Ecto neural progenitor cell (in vitro differentiated cells): ENCODE results near the gene PPID.
"Not testable (repeated sequence)": the region's sequence is repeated elsewhere in the genome, so short reads cannot be mapped to it uniquely, and the experiment has no call there.

Source experiments
- DNase-seq: peaks from one replicate; pipeline ENCODE4 v3.0.0-alpha.2; 2018; ENCODE audit warnings: low spot score

Gene PPID

GRCh38 chr4:158666892-158667291 lies 56.3 kb downstream of the PPID start:
- DNase-seq = no peak

DNA sequence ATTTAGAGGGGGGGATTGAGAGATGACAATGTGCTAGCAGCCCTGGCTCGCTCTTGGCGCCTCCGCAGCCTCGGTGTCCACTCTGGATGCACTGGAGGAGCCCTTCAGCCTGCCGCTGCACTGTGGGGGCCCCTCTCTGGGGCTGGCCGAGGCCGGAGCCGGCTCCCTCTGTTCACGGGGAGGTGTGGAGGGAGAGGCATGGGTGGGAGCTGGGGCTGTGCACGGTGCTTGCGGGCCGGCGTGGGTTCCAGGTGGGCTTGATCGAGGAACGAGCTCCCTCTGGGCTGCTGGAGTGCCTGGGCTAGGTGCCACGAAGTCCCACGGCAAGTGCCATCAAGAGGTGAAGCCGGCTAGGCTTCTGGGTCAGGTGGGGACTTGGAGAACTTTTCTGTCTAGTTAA lies 58.4 kb downstream of the PPID start:
- DNase-seq = no peak

GRCh38 chr4:158663707-158664625 lies 59.2 kb downstream of the PPID start:
- DNase-seq = not testable (repeated sequence)

- DNase-seq = not testable (repeated sequence)
These were observed 59.9 kb downstream of the PPID start for GRCh38 chr4:158663255-158663654.
